Skeletal muscle cell (primary cell): ENCODE data around the gene ZNF740.

ENCODE experiments used
- DNase-seq: peaks from one replicate; pipeline ENCODE4 v3.0.0-alpha.2; 2010; ENCODE audit warnings: low read depth
- H3K4me3 ChIP-seq: 2 replicates; pipeline ENCODE4 v1.5.1; 2011; ENCODE audit warnings: low read depth, mild to moderate bottlenecking, control low read depth, low read length, moderate library complexity

ZNF740 gene

DNA sequence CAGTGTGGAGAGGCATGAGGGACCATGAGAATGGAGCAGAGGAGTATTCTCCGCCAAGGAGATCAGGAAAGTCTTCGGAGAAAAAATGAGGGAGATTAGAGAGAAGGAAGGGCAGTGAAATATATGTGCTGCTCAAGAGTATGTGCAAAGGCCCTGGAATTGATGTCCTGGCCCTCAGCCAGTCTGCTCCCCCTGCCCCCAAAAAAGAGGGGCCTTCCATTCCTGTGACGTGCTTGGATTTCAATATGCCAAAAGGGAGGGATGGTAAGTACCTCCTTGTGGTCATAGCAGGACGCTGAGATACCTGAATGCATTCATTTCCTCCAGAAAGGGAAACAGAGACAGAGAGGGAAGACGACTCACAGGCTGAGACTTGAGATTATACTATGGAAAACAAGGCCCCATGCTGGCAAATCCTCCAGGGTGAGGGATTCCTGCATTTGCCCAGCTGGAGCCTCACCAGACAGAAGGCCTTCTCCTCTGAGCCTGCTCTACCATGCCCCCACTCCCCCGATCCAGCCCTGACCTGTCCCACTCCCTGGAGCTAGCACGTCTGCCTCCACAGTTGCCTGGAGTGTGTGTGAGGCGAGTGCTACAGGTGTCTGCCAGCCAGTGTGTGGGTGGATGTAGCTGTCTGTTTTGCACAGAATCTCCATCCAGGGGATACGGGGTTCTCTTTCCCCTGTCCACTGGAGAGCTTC lies 55.4 kb downstream of the ZNF740 start:
- H3K4me3 ChIP-seq, result no peak overlapping the region
- DNase-seq, result no peak

DNA sequence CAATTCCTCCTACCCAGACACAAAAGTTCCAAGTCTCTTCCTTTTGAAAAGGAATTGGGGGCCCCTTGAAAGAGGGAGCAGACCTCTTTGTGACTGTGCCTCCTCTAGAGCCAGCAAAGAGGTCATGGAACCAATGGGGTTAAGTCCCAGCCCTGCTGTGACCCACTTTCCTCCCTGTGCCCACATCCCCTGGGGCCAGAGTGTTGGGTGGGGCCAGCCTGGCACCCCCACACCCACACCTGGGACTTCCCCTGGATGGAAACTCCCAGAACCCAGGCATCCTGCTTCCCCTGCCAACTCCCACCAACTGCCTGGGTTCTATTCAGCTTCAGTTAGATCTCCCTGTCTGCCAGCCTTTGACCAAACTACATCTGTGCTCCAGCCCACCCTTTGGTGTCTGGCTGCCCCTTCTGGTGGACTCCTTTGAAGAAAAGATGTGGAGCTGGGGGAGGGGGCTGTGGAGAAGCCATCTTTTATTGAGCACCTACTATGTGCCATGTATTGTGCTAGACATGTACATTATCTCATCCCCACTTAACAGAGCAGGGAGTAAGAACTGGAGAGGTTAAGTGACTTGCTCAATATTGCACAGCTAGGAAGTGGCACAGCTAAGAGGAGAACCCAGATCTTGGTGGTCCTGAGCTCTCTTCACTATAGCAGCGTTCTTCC lies 56.1 kb downstream of the ZNF740 start:
- H3K4me3 ChIP-seq, result no peak overlapping the region
- no peak for DNase-seq

DNA sequence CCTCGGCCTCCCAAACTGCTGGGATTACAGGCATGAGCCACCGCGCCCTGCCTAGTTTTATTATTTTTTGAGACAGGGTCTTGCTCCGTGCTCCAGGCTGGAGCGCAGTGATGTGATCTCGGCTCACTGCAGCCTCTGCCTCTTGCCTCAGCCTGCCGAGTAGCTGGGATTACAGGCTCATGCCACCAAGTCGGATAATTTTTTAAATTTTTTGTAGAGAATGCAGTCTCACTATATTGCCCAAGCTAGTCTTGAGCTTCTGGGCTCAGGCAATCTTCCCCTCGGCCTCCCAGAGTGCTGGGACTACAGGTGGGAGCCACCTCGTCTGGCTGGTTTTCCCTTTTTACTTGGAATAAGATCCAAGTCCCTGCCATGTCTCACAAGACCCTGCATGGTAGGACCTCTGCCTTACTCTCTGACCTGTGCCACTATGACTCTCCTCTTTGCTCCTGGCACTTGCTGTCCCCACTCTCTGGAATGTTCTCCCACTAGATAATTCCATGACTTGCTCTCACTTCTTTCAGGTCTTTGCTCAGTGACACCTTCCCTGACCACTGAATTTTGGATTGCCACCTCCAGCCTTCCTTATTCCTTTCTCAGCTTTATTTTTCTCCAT lies 59.2 kb downstream of the ZNF740 start:
- no peak overlapping the region for H3K4me3 ChIP-seq
- DNase-seq, result no peak

DNA sequence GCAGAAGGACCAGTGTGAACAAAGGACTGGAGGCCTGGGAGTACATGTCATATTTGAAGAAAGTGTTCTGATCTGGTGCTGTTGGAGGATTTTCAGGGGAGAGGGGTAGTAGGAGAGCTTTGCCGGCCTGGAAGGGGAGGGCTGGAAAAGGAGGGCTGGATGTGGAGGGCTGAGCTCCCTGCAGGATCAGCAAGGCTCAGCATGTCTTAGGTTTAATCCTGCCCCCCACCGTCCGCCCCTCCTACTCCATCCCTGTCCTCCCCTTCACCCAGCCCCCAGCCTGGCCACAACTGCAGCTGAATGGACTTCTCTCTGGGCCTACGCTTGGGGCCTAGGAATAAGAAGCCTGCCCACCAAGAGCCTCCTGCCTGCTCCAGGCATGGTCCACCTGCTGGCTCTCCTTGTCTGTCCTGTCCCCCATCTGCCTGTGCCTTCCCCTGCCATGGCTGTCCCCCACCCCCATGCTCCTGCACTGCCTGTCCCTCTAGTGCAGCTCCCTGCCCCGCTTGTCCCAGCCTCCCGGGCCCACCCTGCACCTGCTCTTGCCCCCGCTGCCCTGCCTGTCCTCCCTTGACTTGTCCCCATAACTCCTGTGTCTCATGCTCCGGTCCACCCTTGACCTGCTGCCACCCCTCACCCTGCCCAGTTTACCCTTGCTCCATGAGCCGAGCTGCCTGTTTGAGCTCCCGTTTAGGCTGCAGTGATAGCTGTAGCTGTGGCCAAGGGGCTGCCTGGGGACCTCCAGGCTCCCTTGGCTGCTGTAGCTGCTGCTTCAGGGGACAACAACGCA lies 61.3 kb downstream of the ZNF740 start:
- no peak for DNase-seq
- H3K4me3 ChIP-seq, result no peak overlapping the region

GRCh38 chr12:53244337-53244736 lies 63.8 kb downstream of the ZNF740 start:
- DNase-seq, result no peak

More at GRCh38 chr12:53244337-53244736, 63.8 kb downstream of the ZNF740 start:
- H3K4me3 ChIP-seq, result no peak overlapping the region
